PFSK-1 (cell line): Measurements from ENCODE around the gene NME7.

Experiments
- FOXP2 ChIP-seq: optimal IDR thresholded peaks from 2 replicates; pipeline ENCODE3; 2011; ENCODE audit warnings: borderline replicate concordance, control low read depth, inconsistent platforms; ENCODE audit not compliant: insufficient read depth; ENCODE audit errors: extremely low read length, extremely low read depth
- POLR2AphosphoS5 ChIP-seq: IDR thresholded peaks from 2 replicates; pipeline ENCODE4 v1.6.1; 2012; ENCODE audit warnings: low read depth, mild to moderate bottlenecking, control low read depth, low read length, moderate library complexity
- REST ChIP-seq, 2 experiments: IDR thresholded peaks; 2 replicates each; pipeline versions ENCODE4 v1.6.1 to v1.8.0; 2011 to 2012; ENCODE audit warnings: low read depth in 2 of 2, low read length in 2 of 2, control low read depth in 1 of 2, inconsistent platforms in 1 of 2, mild to moderate bottlenecking in 1 of 2, moderate library complexity in 1 of 2; ENCODE audit not compliant: insufficient read depth in 1 of 2
- SIN3A ChIP-seq: IDR thresholded peaks from 2 replicates; pipeline ENCODE4 v1.6.1; 2012; ENCODE audit warnings: mild to moderate bottlenecking, low read length, moderate library complexity, borderline replicate concordance; ENCODE audit not compliant: insufficient read depth
- TAF1 ChIP-seq: IDR thresholded peaks from 2 replicates; pipeline ENCODE4 v1.6.1; 2012; ENCODE audit warnings: low read length, control low read depth, borderline replicate concordance; ENCODE audit not compliant: insufficient read depth

Gene NME7

GRCh38 chr1:169184812-169185211, 182.8 kb downstream of the NME7 start:
- TF ChIP-seq REST (IDR thresholded peaks at IDR 0.05; ENCODE audit: insufficient read depth in 1 of 2, low read depth in 2 of 2, low read length in 2 of 2) (no peak), FOXP2 (no peak), TAF1 (no peak), SIN3A (no peak), POLR2AphosphoS5 (no peak)

GRCh38 chr1:169180174-169180573, 187.4 kb downstream of the NME7 start:
- no peak for TF ChIP-seq TAF1
- no peak for TF ChIP-seq SIN3A
- no peak for TF ChIP-seq POLR2AphosphoS5
- no peak for TF ChIP-seq FOXP2
- no peak for TF ChIP-seq REST (IDR thresholded peaks at IDR 0.05; ENCODE audit: insufficient read depth in 1 of 2, low read depth in 2 of 2, low read length in 2 of 2)

- TF ChIP-seq TAF1 (no peak), REST (IDR thresholded peaks at IDR 0.05; ENCODE audit: insufficient read depth in 1 of 2, low read depth in 2 of 2, low read length in 2 of 2) (no peak), POLR2AphosphoS5 (no peak), FOXP2 (no peak), SIN3A (no peak)
Observed at GRCh38 chr1:169175461-169175860, 192.1 kb downstream of the NME7 start.

- TF ChIP-seq SIN3A (no peak), REST (IDR thresholded peaks at IDR 0.05; ENCODE audit: insufficient read depth in 1 of 2, low read depth in 2 of 2, low read length in 2 of 2) (no peak), TAF1 (no peak), FOXP2 (no peak)
Observed at GRCh38 chr1:169163059-169163458, 204.5 kb downstream of the NME7 start.
